ACHN (cell line): ENCODE results near the gene NCR1.
A peak's percentile ranks its signal among the peaks of the same experiment; 100 is the strongest.
"Not testable (repeated sequence)": the region's sequence is repeated elsewhere in the genome, so short reads cannot be mapped to it uniquely, and the experiment has no call there.

ENCODE experiments used
- DNase-seq: peaks from one replicate; pipeline ENCODE4 v3.0.0-alpha.2; 2015
- in situ Hi-C: cut with HindIII; loops from 2 replicates; pipeline ENCODE4 v1.10.0; 2017; ENCODE audit warnings: low sequenced_read_pairs, low pct_ligation_motif_present, low pct_unique_long_range_greater_than_20kb

NCR1 gene

DNA sequence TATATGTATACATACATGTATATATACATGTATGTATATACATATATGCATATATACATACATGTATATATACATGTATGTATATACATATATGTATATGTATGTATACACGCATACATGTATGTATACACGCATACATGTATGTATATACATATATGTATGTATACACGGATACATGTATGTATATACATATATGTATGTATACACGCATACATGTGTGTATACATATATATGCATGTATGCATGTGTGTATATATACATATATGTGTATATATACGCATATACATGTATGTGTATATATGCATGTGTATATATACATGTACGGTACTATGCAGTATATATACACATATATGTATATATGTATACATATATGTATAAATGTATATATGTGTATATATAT, 2.6 kb upstream of the NCR1 start:
- no peak for DNase-seq
- in situ Hi-C loops = no loop called here

- in situ Hi-C loops, DNase-seq: not testable (repeated sequence)
These were observed 1.7 kb upstream of the NCR1 start for GRCh38 chr19:54904261-54904660.

GRCh38 chr19:54905421-54905802, 536 bp upstream of the NCR1 start:
- DNase-seq = no peak
- in situ Hi-C loops = no loop called here

DNA sequence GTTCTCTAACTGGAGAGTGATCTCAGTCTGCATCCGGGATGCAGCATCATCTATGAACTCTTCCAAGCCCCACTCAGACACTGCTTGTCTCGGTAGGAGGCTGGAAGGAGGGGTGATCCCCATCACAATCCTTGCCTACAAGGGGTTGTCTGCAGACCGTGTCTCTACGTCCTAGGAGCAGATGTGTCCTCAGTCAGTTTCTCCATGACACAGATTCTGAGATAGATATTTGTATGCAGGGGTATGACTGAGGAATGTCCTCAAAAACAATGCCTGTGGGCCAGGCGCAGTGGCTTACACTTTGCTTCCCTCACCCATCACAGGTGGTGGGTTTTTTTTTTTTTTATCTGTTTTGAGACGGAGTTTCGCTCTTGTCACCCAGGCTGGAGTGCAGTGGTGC, 871 bp downstream of the NCR1 start:
- in situ Hi-C loops = no loop called here

GRCh38 chr19:54907899-54908298, 2.0 kb downstream of the NCR1 start:
- in situ Hi-C loops, DNase-seq: not testable (repeated sequence)

More for the DNA sequence above, 871 bp downstream of the NCR1 start:
- DNase-seq = no peak

- in situ Hi-C loops = no loop called here
- DNase-seq = no peak
These were observed 10.9 kb downstream of the NCR1 start for GRCh38 chr19:54916822-54917221.

DNA sequence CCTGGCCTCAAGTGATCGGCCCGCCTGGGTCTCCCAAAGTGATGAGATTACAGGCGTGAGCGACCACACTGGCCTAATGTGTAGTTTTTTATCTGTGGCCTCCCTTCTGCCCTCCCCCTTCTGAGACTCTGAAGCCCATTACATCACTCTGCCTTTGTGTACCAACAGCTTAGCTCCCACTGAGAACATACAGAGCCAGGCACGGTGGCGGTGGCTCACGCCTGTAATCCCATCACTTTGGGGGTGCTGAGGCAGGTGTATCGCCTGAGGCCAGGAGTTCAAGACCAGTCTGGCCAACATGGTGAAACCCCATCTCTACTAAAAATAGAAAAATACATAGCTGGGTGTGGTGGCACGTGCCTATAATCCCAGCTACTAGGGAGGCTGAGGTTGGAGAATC, 12.6 kb downstream of the NCR1 start:
- no peak for DNase-seq
- in situ Hi-C loops = no loop called here

- DNase-seq, in situ Hi-C loops: not testable (repeated sequence)
These were observed 14.0 kb downstream of the NCR1 start for GRCh38 chr19:54919646-54920563.

GRCh38 chr19:54921082-54921481, 15.1 kb downstream of the NCR1 start:
- in situ Hi-C loops = no loop called here
- no peak for DNase-seq

GRCh38 chr19:54923276-54923675, 17.3 kb downstream of the NCR1 start:
- DNase-seq = no peak
- in situ Hi-C loops = no loop called here

- DNase-seq = peak; percentile 17
- in situ Hi-C loops = no loop called here
These were observed 22.4 kb downstream of the NCR1 start for GRCh38 chr19:54928299-54928698.

- in situ Hi-C loops = no loop called here
- no peak for DNase-seq
These were observed 32.0 kb downstream of the NCR1 start for GRCh38 chr19:54937926-54938325.

GRCh38 chr19:54938906-54939305, 33.0 kb downstream of the NCR1 start:
- no peak for DNase-seq
- in situ Hi-C loops = no loop called here

- DNase-seq, in situ Hi-C loops: not testable (repeated sequence)
These were observed 33.6 kb downstream of the NCR1 start for GRCh38 chr19:54939538-54939937.

GRCh38 chr19:54943772-54944361, 37.9 kb downstream of the NCR1 start:
- in situ Hi-C loops, DNase-seq: not testable (repeated sequence)

DNA sequence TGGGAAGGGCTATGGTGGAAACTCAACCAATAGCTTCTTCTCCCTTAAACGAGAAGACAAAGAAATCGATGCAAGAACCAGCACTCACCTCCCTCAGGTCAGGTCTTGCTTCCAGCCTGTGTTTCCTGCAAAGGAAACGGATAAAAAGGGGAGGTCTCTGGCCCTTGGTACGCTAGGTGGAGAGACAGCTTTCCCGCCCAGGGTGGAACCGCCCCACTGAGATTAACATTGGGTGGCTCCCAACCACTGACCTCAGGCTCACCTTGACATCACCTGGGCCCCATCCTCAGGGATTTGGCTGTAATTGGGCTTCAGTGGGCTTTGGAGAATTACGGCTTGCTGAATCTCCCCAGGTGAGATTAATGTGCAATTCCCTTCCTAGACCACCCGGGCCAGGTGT, 41.4 kb downstream of the NCR1 start, which contains the start of gene NLRP7:
NLRP7 (minus strand) TSS at position 150 of the 400 bp plus-strand sequence.
- in situ Hi-C loops = no loop called here
- no peak for DNase-seq

DNA sequence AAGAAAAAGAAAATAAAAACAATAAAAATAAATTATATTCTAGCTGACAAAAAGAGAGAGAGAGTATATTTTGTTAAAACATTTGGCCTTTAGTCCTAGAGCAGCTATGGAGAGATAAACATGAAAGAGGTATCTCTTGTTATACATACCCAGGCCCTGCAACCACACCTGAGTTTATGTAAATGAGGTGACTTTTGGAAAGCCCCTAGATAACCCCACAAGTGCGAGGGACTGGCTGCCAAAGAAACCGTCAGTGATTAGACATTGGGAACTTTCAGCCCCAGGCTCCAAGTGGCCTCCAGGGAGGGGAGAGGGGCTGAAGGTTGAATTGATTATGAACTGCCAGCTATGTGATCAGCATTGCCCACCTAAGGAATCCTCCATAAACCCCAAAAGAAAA, 43.5 kb downstream of the NCR1 start:
- in situ Hi-C loops = no loop called here
- DNase-seq = no peak

DNA sequence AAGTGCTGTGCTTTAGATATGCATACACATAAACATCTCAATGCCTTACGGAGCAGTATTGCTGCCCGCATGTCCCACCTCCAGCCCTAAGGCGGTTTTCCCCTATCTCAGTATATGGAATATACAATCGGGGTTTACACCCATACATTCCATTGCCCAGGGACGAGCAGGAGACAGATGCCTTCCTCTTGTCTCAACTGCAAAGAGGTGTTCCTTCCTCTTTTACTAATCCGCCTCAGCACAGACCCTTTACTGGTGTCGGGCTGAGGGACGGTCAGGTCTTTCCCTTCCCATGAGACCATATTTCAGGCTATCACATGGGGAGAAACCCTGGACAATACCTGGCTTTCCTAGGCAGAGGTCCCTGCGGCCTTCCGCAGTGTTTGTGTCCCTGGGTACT, 44.6 kb downstream of the NCR1 start:
- in situ Hi-C loops, DNase-seq: not testable (repeated sequence)

GRCh38 chr19:54952591-54953344, 46.8 kb downstream of the NCR1 start:
- no peak for DNase-seq
- in situ Hi-C loops = no loop called here
